Left hindlimb (tissue), 1 donor: ENCODE results near the gene PCSK2.

Experiments used
- DNase-seq: peaks from one replicate; pipeline ENCODE4 v3.0.0-alpha.2; 2018

PCSK2 gene

DNA sequence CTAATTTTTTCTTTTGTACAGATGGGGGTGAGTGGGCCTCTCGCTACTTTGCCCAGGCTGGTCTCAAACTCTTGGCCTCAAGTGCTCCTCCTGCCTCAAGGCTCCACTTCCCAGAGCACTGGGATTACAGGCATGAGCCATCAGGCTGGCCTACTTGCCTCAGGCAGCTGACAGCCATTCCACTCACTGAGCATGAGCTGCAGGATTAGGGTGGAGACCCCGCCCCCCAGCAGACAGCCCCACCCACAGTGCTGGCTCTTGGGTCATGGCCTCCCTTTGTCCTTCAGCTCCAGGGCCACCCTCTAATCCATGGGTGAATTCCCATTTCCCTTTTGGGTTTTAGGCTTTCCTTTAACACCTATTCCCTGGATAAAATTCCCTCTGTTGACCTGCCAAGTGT, 222.2 kb downstream of the PCSK2 start:
- no peak for DNase-seq

DNA sequence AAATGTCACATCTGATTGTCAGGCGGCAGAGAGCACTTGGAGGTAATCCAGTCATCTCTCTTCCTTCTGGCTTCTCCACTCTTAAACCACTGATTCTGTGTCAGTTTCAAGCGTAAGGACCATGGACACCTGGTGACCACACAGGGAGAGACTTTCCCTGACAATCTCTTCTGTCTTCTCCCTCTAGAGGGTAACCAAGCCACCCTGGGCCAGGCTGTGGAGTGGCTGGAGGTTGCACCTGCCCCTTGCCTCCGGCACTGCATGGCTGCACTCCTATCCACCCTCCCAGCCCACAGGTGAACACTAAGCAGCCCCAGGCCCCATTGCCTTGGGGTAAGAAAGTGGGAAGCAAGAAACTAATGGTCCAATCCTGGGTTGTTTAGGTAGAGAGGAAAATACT, 225.6 kb downstream of the PCSK2 start:
- no peak for DNase-seq

DNA sequence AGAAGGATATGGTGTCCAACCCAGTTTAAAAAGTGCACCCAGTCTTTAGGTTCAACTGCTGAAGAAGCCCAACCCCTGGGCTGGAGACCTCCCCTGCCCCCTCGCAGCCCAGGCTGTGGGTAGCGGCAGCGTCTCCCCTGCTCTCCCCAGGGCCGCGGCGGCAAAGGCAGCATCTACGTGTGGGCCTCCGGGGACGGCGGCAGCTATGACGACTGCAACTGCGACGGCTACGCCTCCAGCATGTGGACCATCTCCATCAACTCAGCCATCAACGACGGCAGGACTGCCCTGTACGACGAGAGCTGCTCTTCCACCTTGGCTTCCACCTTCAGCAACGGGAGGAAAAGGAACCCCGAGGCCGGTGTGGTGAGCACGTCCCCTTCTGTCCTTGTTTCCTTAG, 226.8 kb downstream of the PCSK2 start:
- DNase-seq: no peak

GRCh38 chr20:17456279-17456678, 229.4 kb downstream of the PCSK2 start:
- DNase-seq: peak; percentile 38

DNA sequence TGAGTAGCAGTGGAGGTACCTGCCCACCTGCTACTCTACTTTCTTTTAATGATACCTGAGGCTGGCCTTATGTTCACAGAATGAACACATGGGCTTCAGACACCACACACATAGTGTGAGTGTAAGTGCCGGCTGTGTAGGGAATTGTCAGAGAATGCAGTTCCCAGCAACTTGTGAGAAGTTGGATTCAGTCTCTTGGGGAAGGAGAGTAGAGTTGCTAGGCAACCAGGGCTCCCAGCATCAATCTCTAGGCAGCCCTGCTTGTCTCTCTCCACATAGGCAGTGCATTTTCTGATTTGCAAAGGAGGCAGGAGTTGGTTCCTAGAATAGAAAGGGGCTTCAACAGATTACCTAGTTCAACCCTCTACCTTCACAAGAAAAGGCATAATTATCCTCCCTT, 230.2 kb downstream of the PCSK2 start:
- no peak for DNase-seq

GRCh38 chr20:17457588-17458190, 230.8 kb downstream of the PCSK2 start:
- DNase-seq: no peak

- DNase-seq: no peak
Measured at GRCh38 chr20:17460119-17460518, 233.3 kb downstream of the PCSK2 start.

DNA sequence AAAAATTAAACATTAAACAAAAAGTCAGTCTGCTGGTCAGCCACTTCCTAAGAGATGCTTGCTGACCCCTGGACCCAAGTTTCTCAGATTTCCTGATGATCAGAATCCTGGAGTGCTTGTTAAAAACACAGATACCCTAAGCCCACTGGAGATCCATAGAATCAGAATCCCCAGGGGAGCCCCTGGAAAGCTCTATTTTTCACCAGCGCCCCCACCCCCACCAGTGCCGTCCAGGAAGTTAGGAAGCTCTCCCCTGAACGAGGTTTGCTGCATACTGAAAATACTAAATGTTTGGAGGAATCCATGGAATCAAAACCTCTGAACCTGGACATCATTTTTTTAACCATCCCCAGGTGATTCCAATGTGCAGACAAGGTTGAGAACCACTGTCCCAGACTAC, 235.1 kb downstream of the PCSK2 start:
- DNase-seq: no peak

DNA sequence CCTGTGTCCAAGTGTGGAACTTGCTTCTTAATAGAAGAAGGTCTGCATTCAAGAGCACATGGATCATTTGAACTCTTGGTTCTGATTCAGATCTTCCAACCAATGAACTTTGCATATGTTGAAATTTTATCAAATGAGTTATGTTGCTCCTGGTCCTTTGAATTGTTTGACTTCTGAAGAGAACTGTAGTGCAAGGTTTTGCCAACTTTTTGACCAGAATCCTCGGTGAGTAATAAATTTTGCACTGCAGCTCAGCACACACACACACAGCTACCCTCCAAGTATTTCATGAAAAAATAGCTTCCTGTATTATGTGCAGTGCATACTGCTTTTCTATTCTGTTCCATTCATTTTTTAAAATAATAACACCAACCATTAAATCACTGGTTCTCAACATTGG, 236.9 kb downstream of the PCSK2 start:
- DNase-seq: no peak

DNA sequence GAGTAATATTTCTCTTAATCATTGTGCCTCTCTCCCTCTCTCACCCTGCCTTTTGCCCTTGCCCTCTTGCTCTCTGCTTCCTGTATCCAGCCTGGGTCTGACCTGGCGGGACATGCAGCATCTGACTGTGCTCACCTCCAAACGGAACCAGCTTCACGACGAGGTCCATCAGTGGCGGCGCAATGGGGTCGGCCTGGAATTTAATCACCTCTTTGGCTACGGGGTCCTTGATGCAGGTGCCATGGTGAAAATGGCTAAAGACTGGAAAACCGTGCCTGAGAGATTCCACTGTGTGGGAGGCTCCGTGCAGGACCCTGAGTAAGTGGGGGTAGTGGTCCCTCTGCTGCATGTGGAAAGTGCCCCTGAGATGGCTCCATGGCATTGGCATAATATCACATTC, 238.4 kb downstream of the PCSK2 start:
- DNase-seq: no peak

- no peak for DNase-seq
Measured at GRCh38 chr20:17466641-17467040, 239.8 kb downstream of the PCSK2 start.

GRCh38 chr20:17467120-17467655, 240.3 kb downstream of the PCSK2 start:
- no peak for DNase-seq

- no peak for DNase-seq
Measured at GRCh38 chr20:17468073-17468840, 241.4 kb downstream of the PCSK2 start.

GRCh38 chr20:17469246-17470030, 242.6 kb downstream of the PCSK2 start:
- no peak for DNase-seq

- no peak for DNase-seq
Measured at GRCh38 chr20:17470521-17470920, 243.7 kb downstream of the PCSK2 start.

DNA sequence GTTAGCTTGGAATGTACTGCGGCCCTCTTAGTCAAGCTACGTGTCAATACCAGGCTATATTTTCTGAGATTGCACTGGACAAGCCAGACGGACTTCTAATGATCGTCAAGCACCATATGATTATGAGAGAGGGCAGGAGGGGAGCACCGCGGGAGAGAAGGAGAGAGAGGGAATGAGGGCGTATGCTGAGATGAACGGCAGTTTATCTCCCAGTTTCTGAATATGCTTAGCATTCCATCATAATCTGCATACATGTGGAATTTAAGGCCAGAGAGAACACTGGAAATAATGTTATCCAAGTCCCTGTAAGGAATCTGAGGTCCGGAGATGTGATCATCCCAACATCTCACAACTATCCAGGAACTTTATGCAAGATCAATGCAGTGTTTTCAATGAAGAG, 244.1 kb downstream of the PCSK2 start:
- no peak for DNase-seq

DNA sequence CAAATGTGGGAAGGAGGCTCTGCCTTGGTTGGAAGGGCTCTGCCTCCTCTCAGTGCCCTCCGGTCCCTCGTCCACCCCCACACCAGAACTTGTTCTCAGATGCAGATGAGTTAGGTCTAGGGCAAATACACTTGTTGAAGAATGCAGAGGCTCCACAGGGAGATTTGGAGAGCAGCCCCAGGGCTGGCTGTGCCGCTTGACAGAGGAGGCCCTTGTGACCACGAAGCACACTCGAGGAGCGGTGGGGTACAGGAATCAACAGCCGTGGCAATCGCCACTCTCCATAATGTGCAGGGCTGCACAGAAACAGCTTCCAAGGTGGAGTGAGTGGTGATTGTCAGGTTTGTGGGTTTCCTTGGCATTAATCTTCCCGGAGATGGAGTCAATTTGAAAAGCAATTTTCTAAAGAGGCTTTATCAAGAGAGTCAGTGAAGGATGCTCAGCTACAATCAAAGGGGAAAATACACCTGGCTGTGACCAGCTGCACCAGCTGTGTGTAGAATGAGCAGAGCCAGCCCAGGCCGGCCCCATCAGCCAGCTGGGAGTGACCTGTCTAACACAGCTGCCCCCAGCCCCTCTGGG, 244.9 kb downstream of the PCSK2 start:
- DNase-seq: no peak

- peak; percentile 53 for DNase-seq
Measured at GRCh38 chr20:17473659-17474058, 246.8 kb downstream of the PCSK2 start.

DNA sequence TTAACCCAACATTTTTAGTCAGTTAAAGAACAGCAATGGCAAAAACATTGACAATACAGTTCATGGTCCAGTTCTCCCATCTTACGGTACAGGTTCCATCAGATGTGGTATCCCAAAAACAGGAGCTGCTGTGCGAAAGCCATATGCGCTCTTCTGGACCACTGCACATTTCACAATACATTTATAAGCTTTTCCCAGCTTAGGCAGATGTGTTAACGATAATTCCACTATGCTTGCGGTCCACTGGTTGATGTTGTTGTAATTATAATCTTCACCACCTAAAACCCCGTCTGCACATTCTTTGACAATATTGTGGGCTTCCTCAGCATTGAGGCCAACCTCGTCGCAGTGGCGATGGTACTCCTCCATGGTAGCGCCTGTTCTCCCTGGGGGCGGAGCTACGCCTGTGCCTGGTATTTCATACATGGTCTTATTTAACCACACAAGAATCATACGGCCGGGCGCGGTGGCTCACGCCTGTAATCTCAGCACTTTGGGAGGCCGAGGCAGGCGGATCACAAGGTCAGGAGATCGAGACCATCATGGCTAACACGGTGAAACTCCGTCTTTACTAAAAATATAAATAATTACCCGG, 252.3 kb downstream of the PCSK2 start:
- no peak for DNase-seq

GRCh38 chr20:17480696-17481095, 253.9 kb downstream of the PCSK2 start:
- no peak for DNase-seq

- DNase-seq: no peak
Measured at GRCh38 chr20:17481661-17482060, 254.8 kb downstream of the PCSK2 start.

DNA sequence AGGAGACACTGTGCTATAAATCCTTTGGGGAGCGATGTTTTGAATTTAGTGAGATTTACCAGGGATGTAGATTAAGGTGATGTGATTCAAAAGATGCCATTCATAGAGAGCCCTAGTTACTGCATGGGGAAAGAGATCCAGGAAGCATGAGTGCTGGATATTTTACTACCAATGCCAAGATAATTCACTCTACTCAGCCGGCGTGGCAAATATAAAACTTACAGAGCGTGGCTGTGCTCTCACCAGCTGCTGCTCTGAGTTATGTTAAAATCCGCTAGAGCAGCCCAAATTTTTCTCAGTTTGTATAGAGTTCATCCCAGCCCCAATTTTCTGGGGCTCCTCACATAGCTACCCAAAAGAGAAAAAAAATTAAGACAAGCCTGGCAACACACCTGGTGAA, 255.7 kb downstream of the PCSK2 start:
- no peak for DNase-seq

DNA sequence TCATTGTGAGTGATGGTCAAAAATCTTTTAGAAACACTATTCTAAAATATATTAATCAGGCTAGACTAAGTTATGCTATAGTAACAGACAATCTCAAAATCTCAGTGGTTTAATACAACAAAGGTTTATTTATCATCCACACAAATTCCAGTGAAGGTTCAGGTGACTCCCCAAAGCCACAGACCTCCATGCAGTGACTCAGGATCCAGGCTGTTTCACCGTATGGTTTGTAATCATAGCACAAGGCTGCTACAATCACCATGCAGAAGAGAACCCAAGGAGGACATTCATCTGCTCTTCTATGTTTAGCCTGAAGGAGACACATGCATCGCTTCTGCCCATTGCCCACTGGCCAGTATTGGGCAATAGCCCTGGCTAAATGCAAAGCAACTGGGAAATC, 258.2 kb downstream of the PCSK2 start:
- DNase-seq: no peak
